ENCODE data around the gene APOD.
"Not testable (repeated sequence)": the region's sequence is repeated elsewhere in the genome, so short reads cannot be mapped to it uniquely, and the experiment has no call there.

The APOD gene

DNA sequence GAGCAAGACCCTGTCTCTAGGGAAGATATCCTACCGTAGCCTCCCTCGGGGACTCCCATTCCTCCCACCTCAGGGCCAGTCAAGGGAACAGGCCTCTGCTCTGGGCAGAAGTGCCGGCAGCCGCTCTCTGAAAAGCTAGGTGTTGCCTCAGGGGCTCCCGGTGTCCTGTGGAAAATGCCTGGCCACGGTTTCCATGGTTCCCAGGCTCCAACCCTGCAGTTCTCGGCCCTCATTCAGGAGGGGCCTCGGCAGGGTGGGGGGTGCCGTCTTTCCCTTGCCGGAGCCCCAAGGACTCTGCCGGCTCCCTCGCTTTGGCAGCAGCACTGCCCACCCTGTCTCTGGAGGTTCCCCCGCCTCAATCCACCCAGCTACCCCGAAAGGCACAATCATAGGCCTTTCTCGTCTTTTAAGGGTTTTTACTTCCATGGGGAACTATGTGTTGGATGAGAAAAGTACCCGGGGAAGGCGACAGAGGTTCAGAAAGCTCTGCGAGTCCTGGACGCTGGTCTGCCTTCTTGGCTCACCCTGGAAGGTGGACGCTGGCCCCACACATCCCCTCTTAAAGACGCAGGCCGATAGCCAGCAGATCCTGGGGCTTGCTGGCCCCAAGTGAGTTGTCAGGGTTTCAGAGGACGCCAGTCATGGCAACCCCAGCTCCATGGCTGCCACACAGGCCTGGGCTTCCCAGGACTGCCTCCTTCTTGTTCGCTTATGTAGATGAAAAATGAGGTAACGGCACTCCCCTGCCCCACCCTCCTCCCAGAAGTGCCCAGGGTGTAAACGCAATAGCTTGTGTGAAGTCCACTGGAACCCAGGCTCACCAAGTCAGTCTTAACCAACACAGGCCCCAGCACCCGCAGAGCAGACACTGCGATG is 34.3 kb upstream of the APOD start:
- not testable (repeated sequence) for DNase-seq (ENCODE audit: low spot score)

GRCh38 chr3:195617134-195617533 is 33.4 kb upstream of the APOD start:
- DNase-seq (ENCODE audit: low spot score) = not testable (repeated sequence)

- no peak for DNase-seq (ENCODE audit: low spot score)
Measured at GRCh38 chr3:195616681-195617080, 32.9 kb upstream of the APOD start.

GRCh38 chr3:195615952-195616537 is 32.3 kb upstream of the APOD start:
- not testable (repeated sequence) for DNase-seq (ENCODE audit: low spot score)

DNA sequence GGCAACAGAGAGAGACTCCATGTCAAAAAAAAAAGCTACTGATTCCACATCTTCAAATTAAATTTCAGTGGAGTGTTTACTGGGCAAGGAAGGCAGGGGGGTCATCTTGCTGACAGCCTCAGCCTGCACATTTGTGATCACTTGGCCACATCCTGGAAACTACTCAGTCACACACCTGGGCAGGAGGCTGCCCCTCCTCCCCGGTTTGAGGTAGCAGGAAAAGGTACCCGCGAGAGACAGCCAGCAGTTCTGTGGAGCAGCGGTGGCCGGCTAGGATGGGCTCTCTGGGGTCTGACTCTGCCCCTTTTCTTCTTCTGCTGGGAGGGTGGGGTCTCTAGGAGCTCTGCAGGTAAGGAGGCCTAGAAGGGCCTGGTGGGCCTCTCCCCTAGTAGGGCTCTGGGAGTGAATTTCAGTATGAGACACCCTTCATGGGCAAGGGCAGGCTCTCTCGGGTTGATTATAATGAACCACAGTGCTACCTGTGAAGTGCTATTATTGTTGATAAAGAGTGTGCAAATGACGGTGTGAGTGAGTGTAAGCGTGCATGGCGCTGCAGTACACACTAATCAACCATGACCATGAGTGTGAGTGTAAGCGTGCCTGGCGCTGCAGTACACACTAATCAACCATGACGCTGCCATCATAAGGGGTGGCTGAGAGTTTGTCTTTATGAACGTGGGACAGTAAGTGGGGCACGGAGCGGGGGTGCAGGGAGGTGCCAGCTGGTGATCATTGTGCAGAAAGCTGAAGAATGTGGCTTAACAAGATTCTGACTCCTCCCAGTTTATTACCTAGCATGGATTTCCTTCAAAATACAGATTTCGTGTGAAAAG is 31.1 kb upstream of the APOD start:
- not testable (repeated sequence) for DNase-seq (ENCODE audit: low spot score)

GRCh38 chr3:195613468-195614069 is 29.8 kb upstream of the APOD start:
- DNase-seq (ENCODE audit: low spot score) = no peak

GRCh38 chr3:195612075-195612800 is 28.5 kb upstream of the APOD start:
- no peak for DNase-seq (ENCODE audit: low spot score)

- DNase-seq (ENCODE audit: low spot score) = no peak
Measured at GRCh38 chr3:195609229-195609628, 25.5 kb upstream of the APOD start.

GRCh38 chr3:195601785-195602184 is 18.0 kb upstream of the APOD start:
- not testable (repeated sequence) for DNase-seq (ENCODE audit: low spot score)

GRCh38 chr3:195601382-195601781 is 17.6 kb upstream of the APOD start:
- DNase-seq (ENCODE audit: low spot score) = no peak

DNA sequence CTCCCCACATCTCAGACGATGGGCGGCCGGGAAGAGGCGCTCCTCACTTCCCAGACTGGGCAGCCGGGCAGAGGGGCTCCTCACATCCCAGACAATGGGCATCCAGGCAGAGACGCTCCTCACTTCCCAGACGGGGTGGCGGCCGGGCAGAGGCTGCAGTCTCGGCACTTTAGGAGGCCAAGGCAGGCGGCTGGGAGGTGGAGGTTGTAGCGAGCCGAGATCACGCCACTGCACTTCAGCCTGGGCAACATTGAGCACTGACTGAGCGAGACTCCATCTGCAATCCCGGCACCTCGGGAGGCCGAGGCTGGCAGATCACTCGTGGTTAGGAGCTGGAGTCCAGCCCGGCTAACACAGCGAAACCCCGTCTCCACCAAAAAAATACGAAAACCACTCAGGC is 16.2 kb upstream of the APOD start:
- DNase-seq (ENCODE audit: low spot score) = not testable (repeated sequence)

DNA sequence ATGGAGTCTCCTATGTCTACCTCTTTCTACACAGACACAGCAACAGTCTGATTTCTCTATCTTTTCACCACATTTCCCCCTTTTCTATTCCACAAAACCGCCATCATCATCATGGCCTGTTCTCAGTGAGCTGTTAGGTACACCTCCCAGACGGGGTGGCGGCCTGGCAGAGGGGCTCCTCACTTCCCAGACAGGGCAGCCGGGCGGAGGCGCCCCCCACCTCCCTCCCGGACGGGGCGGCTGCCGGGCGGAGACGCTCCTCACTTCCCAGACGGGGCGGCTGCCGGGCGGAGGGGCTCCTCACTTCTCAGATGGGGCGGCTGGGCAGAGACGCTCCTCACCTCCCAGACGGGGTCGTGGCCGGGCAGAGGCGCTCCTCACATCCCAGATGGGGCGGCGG is 15.8 kb upstream of the APOD start:
- not testable (repeated sequence) for DNase-seq (ENCODE audit: low spot score)

DNA sequence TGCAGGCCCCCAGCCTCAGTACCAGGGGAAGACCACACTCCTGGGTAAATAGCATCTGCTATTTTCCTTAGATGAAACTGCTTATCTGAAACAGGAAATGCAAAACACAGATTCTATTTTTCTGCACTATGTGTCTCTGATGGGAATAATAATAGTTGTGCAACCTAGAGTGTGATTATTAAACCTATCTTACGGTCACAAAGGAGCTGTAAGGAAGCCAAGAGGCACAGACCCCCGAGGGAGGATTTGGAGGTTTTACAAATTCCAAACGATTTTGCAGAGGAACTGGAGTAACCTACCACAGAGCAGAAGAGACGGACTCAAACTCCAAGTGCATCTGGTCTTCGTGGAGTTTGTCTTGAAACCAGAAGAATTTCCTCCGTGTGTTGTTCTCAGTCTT is 14.1 kb upstream of the APOD start:
- no peak for DNase-seq (ENCODE audit: low spot score)

DNA sequence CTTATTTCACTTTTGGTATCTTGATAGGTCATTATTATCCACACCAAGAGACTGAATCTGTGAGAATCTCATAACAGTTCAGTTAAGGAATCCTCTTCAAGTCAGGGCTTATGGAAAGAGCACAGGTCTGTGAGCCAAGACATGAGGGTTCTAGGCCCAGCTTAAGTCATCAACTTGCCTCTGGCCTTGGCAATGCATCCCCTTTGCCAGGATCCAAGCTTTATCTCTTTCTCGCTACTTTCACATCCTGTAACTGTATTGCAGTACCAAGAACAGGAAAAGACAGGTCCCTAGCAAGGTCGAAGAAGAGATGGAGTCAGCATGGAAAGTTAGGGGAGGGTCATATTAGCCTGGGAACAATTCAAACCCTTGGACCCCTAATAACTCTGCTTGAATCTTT is 13.5 kb upstream of the APOD start:
- no peak for DNase-seq (ENCODE audit: low spot score)

- no peak for DNase-seq (ENCODE audit: low spot score)
Measured at GRCh38 chr3:195596765-195597171, 13.0 kb upstream of the APOD start.

- DNase-seq (ENCODE audit: low spot score) = no peak
Measured at GRCh38 chr3:195595785-195596531, 12.2 kb upstream of the APOD start.

- no peak for DNase-seq (ENCODE audit: low spot score)
Measured at GRCh38 chr3:195591852-195592251, 8.1 kb upstream of the APOD start.

GRCh38 chr3:195591220-195591619 is 7.5 kb upstream of the APOD start:
- no peak for DNase-seq (ENCODE audit: low spot score)

- DNase-seq (ENCODE audit: low spot score) = not testable (repeated sequence)
Measured at GRCh38 chr3:195590381-195590780, 6.6 kb upstream of the APOD start.

DNA sequence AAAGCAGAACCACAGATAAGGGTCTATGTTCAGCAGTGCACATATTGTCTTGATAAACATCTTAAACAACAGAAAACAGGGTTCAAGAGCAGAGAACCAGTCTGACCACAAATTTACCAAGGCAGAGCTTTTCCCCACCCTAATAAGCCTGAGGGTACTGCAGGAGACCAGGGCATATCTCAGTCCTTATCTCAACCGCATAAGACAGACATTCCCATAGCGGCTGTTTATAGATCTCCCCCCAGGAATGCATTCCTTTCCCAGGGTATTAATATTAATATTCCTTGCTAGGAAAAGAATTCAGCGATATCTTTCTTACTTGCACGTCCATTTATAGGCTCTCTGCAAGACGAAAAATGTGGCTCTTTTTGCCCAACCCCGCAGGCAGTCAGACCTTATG is 6.1 kb upstream of the APOD start:
- not testable (repeated sequence) for DNase-seq (ENCODE audit: low spot score)

DNA sequence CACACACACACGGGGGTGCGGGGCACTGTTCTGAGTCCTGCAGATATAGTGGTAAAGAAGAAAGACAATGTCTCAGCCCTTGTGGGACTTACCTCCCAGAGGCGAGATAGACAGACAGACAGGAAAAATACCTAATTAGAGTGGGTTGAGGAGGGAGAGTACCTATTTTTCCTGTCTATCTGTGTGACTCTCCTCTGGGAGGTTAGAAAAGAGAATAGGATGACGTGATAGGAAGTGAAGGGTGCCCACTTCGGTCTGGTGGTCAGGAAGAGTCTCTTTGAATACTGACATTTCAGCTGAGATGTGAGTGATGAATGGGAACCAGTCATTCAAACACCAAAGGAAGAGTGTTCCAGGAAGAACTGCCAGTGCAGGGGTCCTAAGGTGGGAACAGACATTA is 4.1 kb upstream of the APOD start:
- DNase-seq (ENCODE audit: low spot score) = no peak

Measured in left forelimb (tissue), 1 donor.